ENCODE results near the gene EID1. TPM values are rescaled to one million over a fixed set of nuclear protein-coding genes. Genes with fewer than 3 reads are reported as not detected.

EID1 gene
- total RNA-seq, 2 experiments from 2014 or later: 104 to 111 TPM

DNA sequence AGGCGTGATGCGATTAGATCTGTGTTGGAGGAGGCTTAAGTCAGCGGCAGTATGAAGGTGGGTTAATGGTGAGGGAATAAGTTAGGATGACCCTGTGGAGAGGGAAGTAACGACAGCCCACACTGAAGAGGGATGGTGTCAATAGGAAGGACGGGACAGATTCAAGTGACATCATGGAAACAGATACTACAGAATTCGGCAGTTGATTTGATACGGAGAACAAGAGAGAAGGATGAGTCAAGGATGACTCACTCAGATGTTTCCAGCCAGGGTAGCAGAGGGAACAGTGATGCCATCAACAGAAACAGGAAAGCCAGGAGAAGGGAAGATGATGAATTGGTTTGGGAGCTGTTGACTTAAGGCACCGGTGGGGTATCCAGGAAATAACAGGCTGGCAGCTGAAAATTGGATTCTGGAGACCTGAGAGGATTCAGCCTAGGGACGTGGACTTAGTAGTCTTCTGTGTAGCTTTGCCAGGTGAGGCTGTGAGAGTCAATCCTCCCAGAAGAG lies 47.8 kb downstream of the EID1 start:
- Histone ChIP-seq H3K36me3 (ENCODE audit: insufficient read depth, low read length) (no peaks in the 10 kb centered on the region), H2AFZ (ENCODE audit: low read length) (no peak overlapping the region), H3K27ac (ENCODE audit: low read depth, low read length, poor library complexity, severe bottlenecking) (no peak overlapping the region), H3K79me2 (ENCODE audit: insufficient read depth, low read depth, low read length) (no peaks in the 10 kb centered on the region), H4K20me1 (ENCODE audit: insufficient read depth, low read length) (no peaks in the 10 kb centered on the region), H3K4me3 (ENCODE audit: low read depth, low read length, poor library complexity, severe bottlenecking) (no peak overlapping the region), H3K4me2 (ENCODE audit: low read length) (no peak overlapping the region), H3K9me2 (ENCODE audit: insufficient read depth, low read length) (no peaks in the 10 kb centered on the region), H3K9me3 (ENCODE audit: low read length) (no peaks in the 10 kb centered on the region), H3K4me1 (ENCODE audit: insufficient read depth, low read length, poor library complexity, severe bottlenecking) (no peaks in the 10 kb centered on the region)
- POLR2A ChIA-PET: interaction anchor here (0.6 kb wide), 1 partner anchor 40 kb away, joined by 3 read pairs; no protein-coding TSS in a partner anchor
- TF ChIP-seq, protein P1, sequence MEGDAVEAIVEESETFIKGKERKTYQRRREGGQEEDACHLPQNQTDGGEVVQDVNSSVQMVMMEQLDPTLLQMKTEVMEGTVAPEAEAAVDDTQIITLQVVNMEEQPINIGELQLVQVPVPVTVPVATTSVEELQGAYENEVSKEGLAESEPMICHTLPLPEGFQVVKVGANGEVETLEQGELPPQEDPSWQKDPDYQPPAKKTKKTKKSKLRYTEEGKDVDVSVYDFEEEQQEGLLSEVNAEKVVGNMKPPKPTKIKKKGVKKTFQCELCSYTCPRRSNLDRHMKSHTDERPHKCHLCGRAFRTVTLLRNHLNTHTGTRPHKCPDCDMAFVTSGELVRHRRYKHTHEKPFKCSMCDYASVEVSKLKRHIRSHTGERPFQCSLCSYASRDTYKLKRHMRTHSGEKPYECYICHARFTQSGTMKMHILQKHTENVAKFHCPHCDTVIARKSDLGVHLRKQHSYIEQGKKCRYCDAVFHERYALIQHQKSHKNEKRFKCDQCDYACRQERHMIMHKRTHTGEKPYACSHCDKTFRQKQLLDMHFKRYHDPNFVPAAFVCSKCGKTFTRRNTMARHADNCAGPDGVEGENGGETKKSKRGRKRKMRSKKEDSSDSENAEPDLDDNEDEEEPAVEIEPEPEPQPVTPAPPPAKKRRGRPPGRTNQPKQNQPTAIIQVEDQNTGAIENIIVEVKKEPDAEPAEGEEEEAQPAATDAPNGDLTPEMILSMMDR (conservative IDR thresholded peaks at IDR 0.05; ENCODE audit: low read length): no peak
- no peak for TF ChIP-seq EZH2phosphoT487 (IDR thresholded peaks at IDR 0.05; ENCODE audit: borderline replicate concordance, low read depth, low read length)
- intact Hi-C loops (cut with micrococcal nuclease; ENCODE audit: unreplicated experiment): no loop called here
- CTCF ChIA-PET (ENCODE audit: unreplicated experiment): no interaction called here
- BruUV-seq (replicated peaks): no TSS peak
- no peak for DNase-seq (ENCODE audit: low spot score)

DNA sequence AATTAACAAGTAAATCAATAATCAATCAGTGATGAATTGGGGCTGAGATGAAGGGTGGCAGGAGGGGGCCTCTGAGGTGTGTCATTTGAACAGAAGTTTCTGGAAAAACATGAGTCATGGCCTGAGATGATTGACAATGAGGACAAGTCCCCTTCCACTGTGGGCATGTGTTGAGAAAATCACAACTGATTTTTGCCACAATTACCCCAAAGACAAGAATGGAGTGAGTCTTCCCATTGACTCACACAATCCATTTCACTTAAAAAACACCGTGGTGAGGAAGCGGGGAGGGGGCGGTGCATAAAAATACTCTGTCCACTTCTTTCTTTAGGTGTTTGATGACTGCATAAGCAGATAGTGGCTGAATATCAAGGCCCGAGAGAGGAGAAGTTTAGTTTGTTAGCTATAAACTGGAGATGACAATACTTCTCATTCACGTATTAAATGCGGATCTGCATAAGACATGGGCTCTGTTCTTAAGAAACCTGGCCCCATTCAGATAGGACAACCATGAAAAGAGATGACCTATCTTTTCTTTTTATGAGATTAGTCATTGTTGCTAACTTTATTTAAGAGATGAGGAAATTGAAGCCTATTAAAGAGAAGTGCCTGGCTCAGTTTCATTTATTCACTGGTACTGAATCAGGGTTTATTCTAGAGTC lies 51.1 kb downstream of the EID1 start:
- H4K20me1 ChIP-seq (ENCODE audit: insufficient read depth, low read length): no peaks in the 10 kb centered on the region
- H3K9me2 ChIP-seq (ENCODE audit: insufficient read depth, low read length): no peaks in the 10 kb centered on the region
- H3K4me2 ChIP-seq (ENCODE audit: low read length): no peak overlapping the region
- H3K4me1 ChIP-seq (ENCODE audit: insufficient read depth, low read length, poor library complexity, severe bottlenecking): no peaks in the 10 kb centered on the region
- BruUV-seq (replicated peaks): no TSS peak
- no peak overlapping the region for H3K27ac ChIP-seq (ENCODE audit: low read depth, low read length, poor library complexity, severe bottlenecking)
- H3K4me3 ChIP-seq (ENCODE audit: low read depth, low read length, poor library complexity, severe bottlenecking): no peak overlapping the region
- no peaks in the 10 kb centered on the region for H3K9me3 ChIP-seq (ENCODE audit: low read length)
- intact Hi-C loops (cut with micrococcal nuclease; ENCODE audit: unreplicated experiment): no loop called here
- CTCF ChIA-PET (ENCODE audit: unreplicated experiment): no interaction called here
- H2AFZ ChIP-seq (ENCODE audit: low read length): no peak overlapping the region
- DNase-seq (ENCODE audit: low spot score): no peak
- H3K79me2 ChIP-seq (ENCODE audit: insufficient read depth, low read depth, low read length): no peaks in the 10 kb centered on the region
- no peaks in the 10 kb centered on the region for H3K36me3 ChIP-seq (ENCODE audit: insufficient read depth, low read length)
- TF ChIP-seq, protein P1 (conservative IDR thresholded peaks at IDR 0.05; ENCODE audit: low read length): no peak
- TF ChIP-seq EZH2phosphoT487 (IDR thresholded peaks at IDR 0.05; ENCODE audit: borderline replicate concordance, low read depth, low read length): no peak
- POLR2A ChIA-PET: interaction anchor here (0.6 kb wide), 1 partner anchor 10 kb away, joined by 3 read pairs; no protein-coding TSS in a partner anchor

- Histone ChIP-seq H3K4me3 (ENCODE audit: low read depth, low read length, poor library complexity, severe bottlenecking) (no peak overlapping the region), H4K20me1 (ENCODE audit: insufficient read depth, low read length) (no peaks in the 10 kb centered on the region), H3K9me3 (ENCODE audit: low read length) (no peaks in the 10 kb centered on the region), H3K4me2 (ENCODE audit: low read length) (no peak overlapping the region), H3K27ac (ENCODE audit: low read depth, low read length, poor library complexity, severe bottlenecking) (no peak overlapping the region), H3K79me2 (ENCODE audit: insufficient read depth, low read depth, low read length) (no peaks in the 10 kb centered on the region), H3K9me2 (ENCODE audit: insufficient read depth, low read length) (no peaks in the 10 kb centered on the region), H3K36me3 (ENCODE audit: insufficient read depth, low read length) (no peaks in the 10 kb centered on the region), H2AFZ (ENCODE audit: low read length) (no peak overlapping the region), H3K4me1 (ENCODE audit: insufficient read depth, low read length, poor library complexity, severe bottlenecking) (no peaks in the 10 kb centered on the region)
- TF ChIP-seq, protein P1 (conservative IDR thresholded peaks at IDR 0.05; ENCODE audit: low read length): no peak
- no peak for TF ChIP-seq EZH2phosphoT487 (IDR thresholded peaks at IDR 0.05; ENCODE audit: borderline replicate concordance, low read depth, low read length)
- no TSS peak for BruUV-seq (replicated peaks)
- ChIA-PET POLR2A (interaction anchor here (0.6 kb wide), 2 partner anchors 11 to 173 kb away, joined by 3 to 4 read pairs; no protein-coding TSS in a partner anchor), CTCF (ENCODE audit: unreplicated experiment) (no interaction called here)
- DNase-seq (ENCODE audit: low spot score): no peak
- intact Hi-C loops (cut with micrococcal nuclease; ENCODE audit: unreplicated experiment): no loop called here
These were observed 51.7 kb downstream of the EID1 start for GRCh38 chr15:48929661-48930060.
